Trophoblast cell (in vitro differentiated cells and primary cell): ENCODE measurements around the gene PSG11. TPM values are rescaled to one million over a fixed set of nuclear protein-coding genes. Genes with fewer than 3 reads are reported as not detected.
A peak's percentile ranks its signal among the peaks of the same experiment; 100 is the strongest.
"Not testable (repeated sequence)": the region's sequence is repeated elsewhere in the genome, so short reads cannot be mapped to it uniquely, and the experiment has no call there.

Experiments used
- DNase-seq, 2 donors: peaks; one replicate each; pipeline ENCODE4 v3.0.0-alpha.2; 2016
- H2AFZ ChIP-seq: 2 replicates; pipeline ENCODE4 v1.6.1; 2013; ENCODE audit warnings: low read length, moderate library complexity, mild to moderate bottlenecking; ENCODE audit not compliant: insufficient read depth, poor library complexity
- H2AK5ac ChIP-seq: 2 replicates; pipeline ENCODE4 v1.6.1; 2013; ENCODE audit warnings: mild to moderate bottlenecking, low read length
- H2BK120ac ChIP-seq: 2 replicates; pipeline ENCODE4 v1.6.1; 2013; ENCODE audit warnings: low read length, mild to moderate bottlenecking, moderate library complexity; ENCODE audit not compliant: insufficient read depth, poor library complexity
- H2BK12ac ChIP-seq: 2 replicates; pipeline ENCODE4 v1.6.1; 2013; ENCODE audit warnings: mild to moderate bottlenecking, low read length, moderate library complexity
- H2BK5ac ChIP-seq: 2 replicates; pipeline ENCODE4 v1.6.1; 2013; ENCODE audit warnings: low read length, low read depth, moderate library complexity, mild to moderate bottlenecking; ENCODE audit not compliant: poor library complexity
- H3K14ac ChIP-seq: 2 replicates; pipeline ENCODE4 v1.6.1; 2013; ENCODE audit warnings: mild to moderate bottlenecking, low read length
- H3K18ac ChIP-seq: 2 replicates; pipeline ENCODE4 v1.6.1; 2013; ENCODE audit warnings: mild to moderate bottlenecking, low read length
- H3K23ac ChIP-seq: 2 replicates; pipeline ENCODE4 v1.6.1; 2013; ENCODE audit warnings: low read length
- H3K27ac ChIP-seq: 2 replicates; pipeline ENCODE4 v1.5.1; 2013; ENCODE audit warnings: low read depth, mild to moderate bottlenecking, inconsistent platforms, low read length, moderate library complexity
- H3K27me3 ChIP-seq: 2 replicates; pipeline ENCODE4 v1.6.1; 2013; ENCODE audit warnings: inconsistent platforms, mild to moderate bottlenecking, low read length, moderate library complexity; ENCODE audit not compliant: insufficient read depth
- H3K36me3 ChIP-seq, 2 experiments: 1 replicate in 1 of 2; 2 replicates in 1 of 2; pipeline ENCODE4 v1.6.1; 2013; ENCODE audit warnings: low read length in 2 of 2, mild to moderate bottlenecking in 2 of 2, moderate library complexity in 1 of 2; ENCODE audit not compliant: insufficient read depth in 2 of 2, control insufficient read depth in 1 of 2
- H3K4ac ChIP-seq: 2 replicates; pipeline ENCODE4 v1.6.1; 2013; ENCODE audit warnings: low read depth, mild to moderate bottlenecking, low read length, moderate library complexity
- H3K4me1 ChIP-seq, 2 experiments: 1 replicate in 1 of 2; 2 replicates in 1 of 2; pipeline ENCODE4 v1.6.1; 2013; ENCODE audit warnings: low read length in 2 of 2, mild to moderate bottlenecking in 2 of 2, moderate library complexity in 1 of 2; ENCODE audit not compliant: insufficient read depth in 2 of 2, control insufficient read depth in 1 of 2
- H3K4me2 ChIP-seq: 2 replicates; pipeline ENCODE4 v1.6.1; 2013; ENCODE audit warnings: inconsistent platforms, mild to moderate bottlenecking, low read length, moderate library complexity
- H3K4me3 ChIP-seq: 2 replicates; pipeline ENCODE4 v1.5.1; 2013; ENCODE audit warnings: mild to moderate bottlenecking, low read depth, low read length, inconsistent platforms
- H3K79me1 ChIP-seq: one replicate; pipeline ENCODE4 v1.6.1; 2013; ENCODE audit warnings: low read length
- H3K79me2 ChIP-seq: 2 replicates; pipeline ENCODE4 v1.6.1; 2013; ENCODE audit warnings: low read length, mild to moderate bottlenecking; ENCODE audit not compliant: control insufficient read depth, insufficient read depth, poor library complexity
- H3K9ac ChIP-seq: 2 replicates; pipeline ENCODE4 v1.6.1; 2013; ENCODE audit warnings: mild to moderate bottlenecking, low read length
- H3K9me3 ChIP-seq: 2 replicates; pipeline ENCODE4 v1.6.1; 2013; ENCODE audit warnings: low read depth, mild to moderate bottlenecking, control low read depth, inconsistent platforms, low read length; ENCODE audit not compliant: insufficient read depth
- H4K12ac ChIP-seq: 2 replicates; pipeline ENCODE4 v1.6.1; 2013; ENCODE audit warnings: low read depth, mild to moderate bottlenecking, low read length, moderate library complexity
- H4K8ac ChIP-seq: 2 replicates; pipeline ENCODE4 v1.6.1; 2013; ENCODE audit warnings: low read depth, mild to moderate bottlenecking, low read length, moderate library complexity
- H4K91ac ChIP-seq: one replicate; pipeline ENCODE4 v1.6.1; 2013; ENCODE audit warnings: low read depth, mild to moderate bottlenecking, low read length, moderate library complexity
- WGBS: extraction: QIAGEN DNeasy Blood & Tissue Kit; methylation state at CpG from one replicate; pipeline ENCODE4 v1.1.7; 2013; ENCODE audit warnings: missing lambda C conversion rate; ENCODE audit not compliant: insufficient read length, insufficient coverage; ENCODE audit errors: extremely low coverage; 5-methylcytosine and 5-hydroxymethylcytosine counted together
- polyA plus RNA-seq: library from polyadenylated mRNA; stranded (reverse); fragments of 200-250 nt; gene quantifications from 2 replicates; pipeline ENCODE4 v1.2.3, GENCODE V29; 2013

Gene PSG11
- polyA plus RNA-seq: not detected in 2 replicates

- not testable (repeated sequence) for H4K8ac ChIP-seq, H3K79me2 ChIP-seq, H4K91ac ChIP-seq, H3K4me1 ChIP-seq, H3K79me1 ChIP-seq, H2BK120ac ChIP-seq, H3K36me3 ChIP-seq, H2AFZ ChIP-seq, H3K18ac ChIP-seq, H3K14ac ChIP-seq, H3K4me2 ChIP-seq, H4K12ac ChIP-seq, H3K23ac ChIP-seq, H3K4me3 ChIP-seq, H2BK12ac ChIP-seq, H3K4ac ChIP-seq, H3K9ac ChIP-seq, H2AK5ac ChIP-seq, H3K27me3 ChIP-seq, H3K27ac ChIP-seq, DNase-seq, H2BK5ac ChIP-seq
- no CpG with 5 or more reads among the region's 6 CpGs for WGBS
- H3K9me3 ChIP-seq: peaks cover 27% of the 10 kb centered on the region
These were observed at the start of gene PSG11 for GRCh38 chr19:43026369-43026768. TSS of gene PSG11 (minus strand) at chr19:43026469. CDS start at chr19:43026372, 97 bp downstream.

- not testable (repeated sequence) for H3K4ac ChIP-seq, H2BK5ac ChIP-seq, H4K12ac ChIP-seq, H3K18ac ChIP-seq, H3K23ac ChIP-seq, H2BK120ac ChIP-seq, H3K14ac ChIP-seq, H3K79me2 ChIP-seq, H3K4me1 ChIP-seq, H4K91ac ChIP-seq, H2BK12ac ChIP-seq, H3K9me3 ChIP-seq, H3K27me3 ChIP-seq, H4K8ac ChIP-seq, H3K27ac ChIP-seq, H3K9ac ChIP-seq, H3K4me2 ChIP-seq, H2AK5ac ChIP-seq, H3K4me3 ChIP-seq, H3K79me1 ChIP-seq, H3K36me3 ChIP-seq, H2AFZ ChIP-seq
- no CpG with 5 or more reads among the region's 3 CpGs for WGBS
- peak; percentile 34 to 78 for DNase-seq
These were observed 36.1 kb upstream of the PSG11 start for GRCh38 chr19:43062418-43062817.

GRCh38 chr19:43061326-43061725, 35.1 kb upstream of the PSG11 start:
- H3K23ac ChIP-seq, H4K8ac ChIP-seq, H3K79me1 ChIP-seq, H2AK5ac ChIP-seq, H4K91ac ChIP-seq, H3K18ac ChIP-seq, H2BK12ac ChIP-seq, H3K4me3 ChIP-seq, H3K9me3 ChIP-seq, H3K36me3 ChIP-seq, H3K4me2 ChIP-seq, H3K27ac ChIP-seq, H2BK5ac ChIP-seq, H3K4ac ChIP-seq, H3K14ac ChIP-seq, H2BK120ac ChIP-seq, H3K79me2 ChIP-seq, H3K4me1 ChIP-seq, H2AFZ ChIP-seq, H3K27me3 ChIP-seq, H4K12ac ChIP-seq, H3K9ac ChIP-seq: not testable (repeated sequence)
- no CpG with 5 or more reads among the region's 3 CpGs for WGBS
- DNase-seq: peak; percentile 50 to 51

- DNase-seq: peak; percentile 76
- not testable (repeated sequence) for H3K23ac ChIP-seq, H3K9ac ChIP-seq, H4K12ac ChIP-seq, H2AFZ ChIP-seq, H2BK120ac ChIP-seq, H3K27ac ChIP-seq, H2BK12ac ChIP-seq, H3K14ac ChIP-seq, H3K79me2 ChIP-seq, H3K9me3 ChIP-seq, H3K4ac ChIP-seq, H2AK5ac ChIP-seq, H3K27me3 ChIP-seq, H2BK5ac ChIP-seq, H3K4me2 ChIP-seq, H3K4me3 ChIP-seq, H3K4me1 ChIP-seq, H3K36me3 ChIP-seq, H3K18ac ChIP-seq, H3K79me1 ChIP-seq, H4K8ac ChIP-seq, H4K91ac ChIP-seq
- WGBS: no CpG with 5 or more reads among the region's 3 CpGs
These were observed 34.0 kb upstream of the PSG11 start for GRCh38 chr19:43060254-43060653.
